ENCODE data around the gene ANKRD44. TPM values are rescaled to one million over a fixed set of nuclear protein-coding genes. Genes with fewer than 3 reads are reported as not detected.

The ANKRD44 gene
- total RNA-seq, 6 experiments from 2014 or later: 3.8 to 5.7 (median 4.7) TPM

DNA sequence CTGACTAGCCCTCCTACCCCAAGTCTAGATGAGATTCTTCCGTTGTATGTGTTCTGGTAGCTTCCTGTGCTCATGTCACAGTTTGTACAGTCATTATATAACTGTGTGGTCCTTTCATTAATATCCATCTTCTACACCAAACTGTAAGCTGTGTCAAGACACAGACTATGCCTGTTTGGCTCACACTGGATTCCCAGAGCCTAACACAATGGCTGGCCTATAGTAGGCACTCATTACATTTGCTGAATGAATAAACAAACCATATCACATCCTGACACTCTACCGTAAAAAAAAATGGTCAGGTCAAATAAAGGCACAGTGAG, 72.6 kb downstream of the ANKRD44 start:
- no peak overlapping the region for H3K4me3 Mint-ChIP-seq
- TF ChIP-seq, protein P1, sequence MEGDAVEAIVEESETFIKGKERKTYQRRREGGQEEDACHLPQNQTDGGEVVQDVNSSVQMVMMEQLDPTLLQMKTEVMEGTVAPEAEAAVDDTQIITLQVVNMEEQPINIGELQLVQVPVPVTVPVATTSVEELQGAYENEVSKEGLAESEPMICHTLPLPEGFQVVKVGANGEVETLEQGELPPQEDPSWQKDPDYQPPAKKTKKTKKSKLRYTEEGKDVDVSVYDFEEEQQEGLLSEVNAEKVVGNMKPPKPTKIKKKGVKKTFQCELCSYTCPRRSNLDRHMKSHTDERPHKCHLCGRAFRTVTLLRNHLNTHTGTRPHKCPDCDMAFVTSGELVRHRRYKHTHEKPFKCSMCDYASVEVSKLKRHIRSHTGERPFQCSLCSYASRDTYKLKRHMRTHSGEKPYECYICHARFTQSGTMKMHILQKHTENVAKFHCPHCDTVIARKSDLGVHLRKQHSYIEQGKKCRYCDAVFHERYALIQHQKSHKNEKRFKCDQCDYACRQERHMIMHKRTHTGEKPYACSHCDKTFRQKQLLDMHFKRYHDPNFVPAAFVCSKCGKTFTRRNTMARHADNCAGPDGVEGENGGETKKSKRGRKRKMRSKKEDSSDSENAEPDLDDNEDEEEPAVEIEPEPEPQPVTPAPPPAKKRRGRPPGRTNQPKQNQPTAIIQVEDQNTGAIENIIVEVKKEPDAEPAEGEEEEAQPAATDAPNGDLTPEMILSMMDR (IDR thresholded peaks at IDR 0.05): no peak

DNA sequence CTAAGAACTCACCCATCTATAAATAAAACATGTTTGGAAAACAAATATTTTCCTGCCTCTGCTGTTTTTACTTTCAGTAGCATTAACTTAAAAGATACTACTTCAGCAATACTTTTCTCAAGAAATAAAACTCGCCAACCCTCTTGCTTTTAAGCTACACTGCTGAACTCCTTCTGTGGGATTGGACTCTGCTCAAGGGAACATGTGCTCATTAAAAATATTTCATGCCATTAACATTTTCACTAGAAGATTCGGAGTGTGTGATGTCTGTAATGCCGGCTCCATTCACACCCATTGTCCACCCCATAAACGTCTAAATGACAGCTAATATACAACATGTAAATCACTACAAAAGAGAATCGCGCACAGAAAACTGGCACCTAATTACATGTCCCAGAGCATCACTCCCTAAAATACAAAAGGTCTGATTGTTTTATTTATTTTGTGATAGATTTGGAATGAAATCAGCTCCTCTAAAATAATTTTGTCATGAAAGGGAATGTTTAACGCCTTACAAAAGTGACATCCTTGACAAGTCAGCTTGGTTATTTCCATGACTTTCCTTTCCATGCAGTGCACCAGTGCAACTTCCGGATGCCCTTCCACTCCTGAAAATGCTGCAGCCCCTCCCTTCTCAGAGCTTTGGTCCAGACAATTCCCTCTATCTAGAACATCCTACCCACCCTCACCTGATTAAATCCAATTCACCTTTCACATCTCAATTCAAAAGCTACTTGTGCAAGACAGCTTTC, 73.1 kb downstream of the ANKRD44 start:
- no peak for DNase-seq
- TF ChIP-seq, protein P1 (IDR thresholded peaks at IDR 0.05): no peak
- no peak overlapping the region for H3K27ac Mint-ChIP-seq
- no peak overlapping the region for H3K4me3 Mint-ChIP-seq
- no peaks in the 10 kb centered on the region for H3K4me1 Mint-ChIP-seq (ENCODE audit: low read depth)
- H3K27me3 Mint-ChIP-seq (ENCODE audit: insufficient read depth): peaks cover 6% of the 10 kb centered on the region
- H3K36me3 Mint-ChIP-seq (ENCODE audit: low read depth): no peaks in the 10 kb centered on the region
- H3K9me3 Mint-ChIP-seq: no peaks in the 10 kb centered on the region

More for the DNA sequence above, 72.6 kb downstream of the ANKRD44 start:
- peaks cover 6% of the 10 kb centered on the region for H3K27me3 Mint-ChIP-seq (ENCODE audit: insufficient read depth)
- no peaks in the 10 kb centered on the region for H3K4me1 Mint-ChIP-seq (ENCODE audit: low read depth)
- H3K36me3 Mint-ChIP-seq (ENCODE audit: low read depth): no peaks in the 10 kb centered on the region
- no peak overlapping the region for H3K27ac Mint-ChIP-seq
- no peak for DNase-seq
- no peaks in the 10 kb centered on the region for H3K9me3 Mint-ChIP-seq

GRCh38 chr2:197236816-197237215, 73.8 kb downstream of the ANKRD44 start:
- no peak for DNase-seq
- Mint-ChIP-seq H3K36me3 (ENCODE audit: low read depth) (no peaks in the 10 kb centered on the region), H3K9me3 (no peaks in the 10 kb centered on the region), H3K4me1 (ENCODE audit: low read depth) (no peaks in the 10 kb centered on the region), H3K27me3 (ENCODE audit: insufficient read depth) (peaks cover 6% of the 10 kb centered on the region), H3K27ac (no peak overlapping the region), H3K4me3 (no peak overlapping the region)
- TF ChIP-seq, protein P1 (IDR thresholded peaks at IDR 0.05): no peak

DNA sequence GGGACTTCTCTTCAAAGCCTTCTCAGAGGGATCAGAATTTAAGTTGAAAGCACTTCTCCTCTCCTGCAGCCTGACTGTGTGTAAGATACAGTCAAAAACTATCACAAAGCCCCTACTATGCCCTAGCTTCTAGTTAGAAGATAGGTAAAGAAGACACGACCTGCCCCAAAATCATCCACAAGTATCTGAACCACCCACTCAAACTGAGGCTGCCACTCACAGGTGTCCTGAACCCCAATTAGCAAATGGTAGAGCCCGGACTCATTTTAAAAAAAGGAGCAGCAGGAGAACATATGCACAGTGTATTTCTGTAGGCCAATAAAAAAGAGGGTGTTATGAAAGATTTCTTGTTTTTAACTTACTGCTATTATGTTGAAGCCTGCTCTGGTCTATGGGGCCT, 74.4 kb downstream of the ANKRD44 start:
- Mint-ChIP-seq H3K9me3 (no peaks in the 10 kb centered on the region), H3K4me3 (no peak overlapping the region), H3K4me1 (ENCODE audit: low read depth) (no peaks in the 10 kb centered on the region), H3K27me3 (ENCODE audit: insufficient read depth) (peaks cover 6% of the 10 kb centered on the region), H3K36me3 (ENCODE audit: low read depth) (no peaks in the 10 kb centered on the region), H3K27ac (no peak overlapping the region)
- TF ChIP-seq, protein P1 (IDR thresholded peaks at IDR 0.05): no peak
- DNase-seq: no peak

GRCh38 chr2:197235711-197236110, 74.9 kb downstream of the ANKRD44 start:
- peaks cover 6% of the 10 kb centered on the region for H3K27me3 Mint-ChIP-seq (ENCODE audit: insufficient read depth)

More at GRCh38 chr2:197235711-197236110, 74.9 kb downstream of the ANKRD44 start:
- TF ChIP-seq, protein P1 (IDR thresholded peaks at IDR 0.05): no peak
- no peaks in the 10 kb centered on the region for H3K9me3 Mint-ChIP-seq
- no peak for DNase-seq
- H3K36me3 Mint-ChIP-seq (ENCODE audit: low read depth): no peaks in the 10 kb centered on the region
- H3K4me3 Mint-ChIP-seq: no peak overlapping the region
- no peak overlapping the region for H3K27ac Mint-ChIP-seq
- H3K4me1 Mint-ChIP-seq (ENCODE audit: low read depth): peaks cover 2% of the 10 kb centered on the region

Measured in HFFc6 (cell line).